SK-N-SH (cell line): ENCODE data around the gene SLC20A1.

ENCODE experiments used
- CTCF ChIP-seq: fragments of 200-600 bp; sonication (generic); IDR thresholded peaks from 2 replicates; pipeline ENCODE4 v1.6.1; 2017; ENCODE audit warnings: antibody characterized with exemption, mild to moderate bottlenecking, moderate library complexity
- ELF1 ChIP-seq: IDR thresholded peaks from 2 replicates; pipeline ENCODE4 v1.4.0; 2012
- EP300 ChIP-seq, 2 experiments: IDR thresholded peaks; 2 replicates each; pipeline versions ENCODE4 v1.4.0 to v1.6.1; 2012; ENCODE audit warnings: borderline replicate concordance in 1 of 2, low read depth in 1 of 2, low read length in 1 of 2
- FOXJ3 ChIP-seq: sonication (generic); formaldehyde crosslinking; IDR thresholded peaks from 2 replicates; pipeline ENCODE4 v1.5.1; 2020; ENCODE audit warnings: mild to moderate bottlenecking, missing genetic modification reagents
- JUND ChIP-seq: IDR thresholded peaks from 2 replicates; pipeline ENCODE4 v1.4.0; 2012
- MAX ChIP-seq: IDR thresholded peaks from 2 replicates; pipeline ENCODE4 v1.4.0; 2012; ENCODE audit warnings: low read depth
- POLR2AphosphoS5 ChIP-seq: IDR thresholded peaks from 2 replicates; pipeline ENCODE4 v1.6.1; 2012; ENCODE audit warnings: low read depth, low read length
- SMC3 ChIP-seq: IDR thresholded peaks from 2 replicates; pipeline ENCODE4 v1.6.1; 2012; ENCODE audit warnings: low read depth, low read length, improper control_type of control experiment
- TAF1 ChIP-seq: IDR thresholded peaks from 2 replicates; pipeline ENCODE4 v1.6.1; 2012; ENCODE audit warnings: low read depth, mild to moderate bottlenecking, low read length, moderate library complexity, borderline replicate concordance
- TEAD4 ChIP-seq: IDR thresholded peaks from 2 replicates; pipeline ENCODE4 v1.4.0; 2012; ENCODE audit warnings: mild to moderate bottlenecking, borderline replicate concordance; ENCODE audit not compliant: insufficient read depth
- TF ChIP-seq, protein P1 (sequence below): fragments of 150-350 bp; IDR thresholded peaks from 2 replicates; pipeline ENCODE4 v1.6.1; 2017; ENCODE audit warnings: antibody characterized with exemption, low read length, low read depth, borderline replicate concordance

GRCh38 chr2:112614201-112614840 is 31.4 kb upstream of the SLC20A1 start:
- TF ChIP-seq CTCF (no peak), SMC3 (no peak), POLR2AphosphoS5 (no peak), TEAD4 (no peak), EP300 (IDR thresholded peaks at IDR 0.05; ENCODE audit: borderline replicate concordance in 1 of 2, low read depth in 1 of 2, low read length in 1 of 2) (no peak), JUND (no peak), TAF1 (no peak), ELF1 (no peak), MAX (no peak), FOXJ3 (no peak)
- TF ChIP-seq, protein P1, sequence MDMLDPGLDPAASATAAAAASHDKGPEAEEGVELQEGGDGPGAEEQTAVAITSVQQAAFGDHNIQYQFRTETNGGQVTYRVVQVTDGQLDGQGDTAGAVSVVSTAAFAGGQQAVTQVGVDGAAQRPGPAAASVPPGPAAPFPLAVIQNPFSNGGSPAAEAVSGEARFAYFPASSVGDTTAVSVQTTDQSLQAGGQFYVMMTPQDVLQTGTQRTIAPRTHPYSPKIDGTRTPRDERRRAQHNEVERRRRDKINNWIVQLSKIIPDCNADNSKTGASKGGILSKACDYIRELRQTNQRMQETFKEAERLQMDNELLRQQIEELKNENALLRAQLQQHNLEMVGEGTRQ, result no peak
